Parietal lobe (tissue), 1 donor: ENCODE measurements around the gene FOLR2. TPM values are rescaled to one million over a fixed set of nuclear protein-coding genes. Genes with fewer than 3 reads are reported as not detected.

Source experiments
- total RNA-seq: library from RNA; depleted of rRNA; stranded (reverse); fragments of >200 nt; gene quantifications from one replicate; pipeline ENCODE4 v1.2.3, GENCODE V29; 2014

FOLR2 gene
- total RNA-seq = 4.1 TPM

GRCh38 chr11:72216638-72217037, at the start of gene FOLR2:
TSS of gene FOLR2 (plus strand) at chr11:72216794. CDS start at chr11:72218585, 1,791 bp downstream.

GRCh38 chr11:72191961-72192381, 24.6 kb upstream of the FOLR2 start, which contains the start of gene FOLR1:
TSS of gene FOLR1 (plus strand) at chr11:72192140. CDS start at chr11:72192174, 34 bp downstream.

GRCh38 chr11:72224564-72225410, 8.2 kb downstream of the FOLR2 start, which contains the start of gene INPPL1:
TSS of gene INPPL1 (plus strand) at chr11:72224767. CDS start at chr11:72224985, 218 bp downstream.

GRCh38 chr11:72244060-72244360, 27.4 kb downstream of the FOLR2 start, which contains the start of gene PHOX2A:
TSS of gene PHOX2A (minus strand) at chr11:72244176. CDS start at chr11:72244004, 172 bp downstream.

Other genes starting within 250 kb of the FOLR2 start
- gene IL18BP, start 217.9 kb upstream of the FOLR2 start, total RNA-seq = 7.8 TPM
- 284 TPM for gene NUMA1, start 136.3 kb upstream of the FOLR2 start, total RNA-seq
- gene LRRC51, start 135.9 kb upstream of the FOLR2 start, total RNA-seq = 8.8 TPM
- gene LAMTOR1, start 113.5 kb upstream of the FOLR2 start, total RNA-seq = 50.1 TPM
- not detected for gene TOMT, start 110.9 kb upstream of the FOLR2 start, total RNA-seq
- 16.3 TPM for gene ANAPC15, start 104.1 kb upstream of the FOLR2 start, total RNA-seq
- gene FOLR3, start 81.1 kb upstream of the FOLR2 start, total RNA-seq = not detected
- gene FOLR1, start 24.7 kb upstream of the FOLR2 start, total RNA-seq = not detected
- gene INPPL1, start 8.0 kb downstream of the FOLR2 start, total RNA-seq = 18.8 TPM
- gene PHOX2A, start 27.4 kb downstream of the FOLR2 start, total RNA-seq = not detected
- gene CLPB, start 217.7 kb downstream of the FOLR2 start, total RNA-seq = 62.6 TPM